Activated T-helper 1 cell treated with anti-CD3 and anti-CD28 coated beads, Interleukin-12 subunit alpha, Interleukin-12 subunit beta, Interleukin-2, Interleukin-4 antibody, amounts not matched to agents 30 ng/mL and 10 ng/mL and 1 ng/mL, durations not matched to agents 14 hours and 24 hours and 36 hours (primary cell): ENCODE results near the gene RNF181. TPM values are rescaled to one million over a fixed set of nuclear protein-coding genes. Genes with fewer than 3 reads are reported as not detected.
A peak's percentile ranks its signal among the peaks of the same experiment; 100 is the strongest.
"Not testable (repeated sequence)": the region's sequence is repeated elsewhere in the genome, so short reads cannot be mapped to it uniquely, and the experiment has no call there.

Experiments
- DNase-seq: peaks from one replicate; pipeline ENCODE4 v3.0.0; 2021; ENCODE audit warnings: low spot score
- H3K27ac Mint-ChIP-seq: one replicate; pipeline ENCODE4 v1.8.0; 2021; ENCODE audit warnings: mild to moderate bottlenecking, mixed read lengths
- H3K27me3 Mint-ChIP-seq: one replicate; pipeline ENCODE4 v1.8.0; 2022; ENCODE audit warnings: mild to moderate bottlenecking, moderate library complexity, mixed read lengths; ENCODE audit not compliant: insufficient read depth
- H3K36me3 Mint-ChIP-seq: one replicate; pipeline ENCODE4 v1.8.0; 2021; ENCODE audit warnings: low read depth, mixed read lengths
- H3K4me1 Mint-ChIP-seq: one replicate; pipeline ENCODE4 v1.8.0; 2021; ENCODE audit warnings: low read depth, mixed read lengths
- H3K4me3 Mint-ChIP-seq: one replicate; pipeline ENCODE4 v1.8.0; 2021; ENCODE audit warnings: mild to moderate bottlenecking, moderate library complexity, mixed read lengths
- H3K9me3 Mint-ChIP-seq: one replicate; pipeline ENCODE4 v1.8.0; 2021; ENCODE audit warnings: mixed read lengths
- intact Hi-C: fragments of 100-400 bp; cut with micrococcal nuclease; formaldehyde crosslinking; loops from one replicate; pipeline ENCODE4 v1.15.1; 2024
- total RNA-seq: library from RNA; stranded (reverse); gene quantifications from 2 replicates; pipeline ENCODE4 v1.2.3, GENCODE V29; 2022

RNF181 gene
- total RNA-seq, 1 donor from 2014 or later: 111 TPM

DNA sequence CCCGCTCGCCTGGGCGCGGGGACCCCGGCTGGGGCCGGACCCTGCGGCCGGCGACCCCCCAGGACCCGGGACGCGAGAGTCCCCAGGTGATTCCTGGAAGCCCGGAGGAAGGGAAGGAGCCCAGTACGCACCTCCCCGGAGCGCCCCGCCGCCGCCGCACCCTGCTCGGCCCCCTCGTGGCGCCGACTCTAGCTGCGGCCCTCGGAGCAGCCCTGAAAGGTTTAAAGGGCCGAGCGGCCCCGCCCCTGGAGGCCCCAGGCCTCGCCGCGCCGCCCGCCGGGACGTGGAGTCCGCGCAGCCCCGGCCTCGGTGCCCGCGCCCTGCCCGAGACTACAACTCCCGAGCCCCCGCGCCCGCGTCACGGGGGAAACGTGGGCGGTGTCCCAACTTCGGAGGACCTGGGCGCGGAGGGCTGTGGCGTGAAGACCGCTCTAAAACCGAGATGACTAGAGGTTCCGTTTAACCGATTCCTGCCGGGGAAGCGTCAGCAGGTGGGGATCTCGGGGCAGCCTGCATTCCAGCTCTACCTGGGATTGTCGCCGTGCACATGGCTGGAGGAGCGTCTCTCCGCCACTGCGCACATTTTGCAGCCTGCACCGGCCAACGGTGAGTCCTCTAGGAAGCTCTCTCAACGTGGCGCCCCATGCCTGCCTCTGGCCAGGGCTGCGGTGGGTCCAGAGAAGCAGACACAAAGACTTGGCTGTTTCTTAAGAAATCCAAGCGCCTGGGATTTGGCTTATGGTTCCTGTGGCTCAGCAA lies 7.1 kb downstream of the RNF181 start, which contains the start of gene TMEM150A:
TSS of gene TMEM150A (minus strand) at position 223 of the 759 bp plus-strand sequence. CDS start 750 bp downstream, outside the sequence.
- H3K36me3 Mint-ChIP-seq: peaks cover 13% of the 10 kb centered on the region
- no peaks in the 10 kb centered on the region for H3K27me3 Mint-ChIP-seq
- peak within 1 kb of the TSS; percentile 87 for H3K4me3 Mint-ChIP-seq
- H3K4me1 Mint-ChIP-seq: peaks cover 11% of the 10 kb centered on the region
- peak; percentile 80 for DNase-seq
- H3K27ac Mint-ChIP-seq: peak within 1 kb of the TSS; percentile 35
- no peaks in the 10 kb centered on the region for H3K9me3 Mint-ChIP-seq
- intact Hi-C loops: loop anchor here (1.0 to 2.0 kb wide), 7 partner anchors 7 to 184 kb away; partner anchors contain the start of genes GGCX, MAT2A, RNF181 and SH2D6

- H3K27ac Mint-ChIP-seq, H3K27me3 Mint-ChIP-seq, intact Hi-C loops, DNase-seq, H3K4me3 Mint-ChIP-seq, H3K9me3 Mint-ChIP-seq: not testable (repeated sequence)
- H3K4me1 Mint-ChIP-seq: peaks cover 17% of the 10 kb centered on the region
- peaks cover 21% of the 10 kb centered on the region for H3K36me3 Mint-ChIP-seq
Measured at GRCh38 chr2:85604133-85604444, 8.5 kb downstream of the RNF181 start.

DNA sequence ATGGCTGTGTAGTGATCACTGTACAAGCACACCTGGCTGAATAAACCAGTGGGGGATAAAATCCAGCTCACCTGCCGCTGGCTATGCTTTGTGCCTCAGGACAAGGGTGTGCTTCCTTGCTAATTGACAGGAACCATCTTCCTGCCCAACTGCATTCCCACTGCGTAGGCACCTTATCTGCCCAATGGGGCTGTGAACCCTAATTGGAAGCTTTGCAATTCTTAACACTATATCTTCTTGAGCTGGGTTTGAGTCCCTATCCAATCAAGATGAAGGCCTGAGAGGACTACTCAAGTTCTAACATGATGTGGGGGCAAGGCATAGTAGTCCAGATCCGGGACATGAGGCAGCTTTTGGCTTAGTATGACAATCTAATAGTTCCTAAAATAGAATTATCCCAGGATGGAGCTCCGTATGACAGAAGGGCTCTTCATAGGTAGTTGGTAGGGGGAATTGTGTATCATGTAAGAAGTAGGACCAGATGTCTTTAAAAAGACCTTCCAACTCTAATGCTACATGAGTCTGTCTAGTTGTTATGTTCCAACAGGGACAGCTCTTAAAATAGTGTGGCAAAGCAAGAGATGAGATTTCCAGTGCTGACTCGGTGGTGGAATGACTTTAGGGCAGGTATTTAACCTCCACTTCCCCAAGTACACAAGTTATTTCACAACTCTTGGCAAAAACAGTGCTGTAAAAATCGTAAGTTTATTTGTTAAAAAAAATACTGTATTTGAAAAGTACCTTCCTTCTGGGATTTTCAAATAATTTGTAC lies 9.2 kb downstream of the RNF181 start:
- peak overlapping the region; percentile 26 for H3K4me3 Mint-ChIP-seq
- peaks cover 22% of the 10 kb centered on the region for H3K36me3 Mint-ChIP-seq
- H3K27me3 Mint-ChIP-seq: no peaks in the 10 kb centered on the region
- H3K4me1 Mint-ChIP-seq: peaks cover 17% of the 10 kb centered on the region
- H3K27ac Mint-ChIP-seq: no peak overlapping the region
- H3K9me3 Mint-ChIP-seq: no peaks in the 10 kb centered on the region
- intact Hi-C loops: no loop called here
- no peak for DNase-seq

- H3K4me1 Mint-ChIP-seq: peaks cover 23% of the 10 kb centered on the region
- DNase-seq: no peak
- H3K9me3 Mint-ChIP-seq: no peaks in the 10 kb centered on the region
- H3K36me3 Mint-ChIP-seq: peaks cover 26% of the 10 kb centered on the region
- H3K27ac Mint-ChIP-seq: no peak overlapping the region
- H3K4me3 Mint-ChIP-seq: no peak overlapping the region
- no peaks in the 10 kb centered on the region for H3K27me3 Mint-ChIP-seq
- intact Hi-C loops: no loop called here
Measured at GRCh38 chr2:85605406-85606115, 10.0 kb downstream of the RNF181 start.

- DNase-seq: no peak
- Mint-ChIP-seq H3K27ac (no peak overlapping the region), H3K36me3 (peaks cover 26% of the 10 kb centered on the region), H3K4me1 (peaks cover 23% of the 10 kb centered on the region), H3K27me3 (no peaks in the 10 kb centered on the region), H3K4me3 (no peak overlapping the region), H3K9me3 (no peaks in the 10 kb centered on the region)
- intact Hi-C loops: no loop called here
Measured at GRCh38 chr2:85606116-85606455, 10.5 kb downstream of the RNF181 start.

- Mint-ChIP-seq H3K4me3 (no peak overlapping the region), H3K27ac (no peak overlapping the region), H3K36me3 (peaks cover 28% of the 10 kb centered on the region), H3K27me3 (no peaks in the 10 kb centered on the region), H3K9me3 (no peaks in the 10 kb centered on the region), H3K4me1 (peaks cover 23% of the 10 kb centered on the region)
- DNase-seq: no peak
- intact Hi-C loops: no loop called here
Measured at GRCh38 chr2:85607268-85608215, 12.0 kb downstream of the RNF181 start.

DNA sequence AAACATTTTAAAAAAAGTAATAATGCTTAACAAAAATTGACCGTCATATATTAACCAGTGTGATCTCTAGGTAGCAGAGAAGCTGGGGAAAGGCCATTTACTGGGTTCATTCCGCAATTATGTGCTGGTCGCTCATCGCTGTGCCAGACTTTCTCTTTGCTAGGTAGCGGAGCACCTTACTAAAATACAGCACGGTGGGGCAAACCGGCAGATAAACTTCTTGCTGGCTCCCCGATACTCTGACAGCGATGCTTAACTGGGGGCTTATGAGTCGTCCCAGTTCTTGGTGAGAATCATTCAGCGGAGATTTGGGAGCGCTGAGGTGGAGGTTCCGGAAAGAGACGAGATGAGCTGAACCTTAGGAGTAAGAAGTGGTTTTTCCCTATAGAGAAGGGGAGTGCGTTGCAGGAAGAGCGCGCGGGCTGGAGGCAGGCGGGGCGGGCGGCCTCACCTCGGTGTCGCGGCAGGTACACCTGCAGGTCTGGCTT lies 15.7 kb downstream of the RNF181 start:
- Mint-ChIP-seq H3K36me3 (peaks cover 22% of the 10 kb centered on the region), H3K27me3 (no peaks in the 10 kb centered on the region), H3K27ac (peak overlapping the region; percentile 89), H3K4me1 (peaks cover 12% of the 10 kb centered on the region), H3K4me3 (peak overlapping the region; percentile 98), H3K9me3 (no peaks in the 10 kb centered on the region)
- DNase-seq: no peak
- intact Hi-C loops: loop anchor here (1.0 to 10.0 kb wide), 2 partner anchors 9 to 834 kb away; partner anchors contain the start of genes KDM3A and TMEM150A

DNA sequence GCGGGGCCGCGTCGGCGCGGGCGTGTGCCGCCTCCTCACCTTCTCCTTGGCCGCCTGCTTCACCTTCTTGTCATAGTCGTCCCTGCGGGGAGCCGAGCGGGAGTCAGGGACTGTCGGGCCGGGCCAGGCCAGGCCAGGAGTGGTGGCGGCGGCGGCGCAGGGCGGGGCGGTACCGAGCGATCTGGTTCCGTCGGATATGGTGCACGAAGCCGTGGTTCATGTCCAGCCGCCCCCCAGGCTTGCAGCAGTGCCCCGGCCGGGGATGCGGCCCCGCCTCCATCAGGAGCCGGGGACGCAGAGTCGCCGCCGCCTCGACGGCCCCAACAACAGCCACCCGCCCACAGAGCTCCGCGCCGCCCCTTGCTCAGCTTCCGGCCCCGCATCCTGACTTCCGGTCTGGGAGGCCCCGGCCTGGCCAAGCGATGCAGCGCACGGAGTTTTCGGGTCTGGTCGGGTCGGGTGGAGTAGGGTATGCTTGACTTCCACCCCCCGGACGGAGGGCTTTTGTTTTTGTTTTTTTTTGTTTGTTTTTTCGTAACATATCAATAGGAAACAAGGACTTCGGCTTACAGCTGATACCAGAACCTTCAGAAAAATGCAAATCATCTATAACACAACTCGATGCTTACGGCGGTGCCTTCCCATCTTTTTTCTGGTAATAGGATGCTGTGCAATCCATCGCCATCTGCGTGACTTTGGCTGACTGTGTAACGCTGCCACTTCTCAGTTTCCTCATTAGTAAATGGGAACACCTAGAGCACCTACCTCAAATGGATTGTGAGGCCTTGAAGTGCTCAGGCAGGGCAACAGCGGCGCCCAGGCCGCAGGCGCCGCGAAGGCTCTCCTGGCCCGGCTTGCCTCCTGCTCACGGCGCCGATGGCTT lies 16.4 kb downstream of the RNF181 start, which contains the start of gene C2orf68:
TSS of gene C2orf68 (minus strand) at position 362 of the 883 bp plus-strand sequence. CDS start at position 280, 82 bp downstream.
- H3K36me3 Mint-ChIP-seq: peaks cover 19% of the 10 kb centered on the region
- no peaks in the 10 kb centered on the region for H3K27me3 Mint-ChIP-seq
- peak within 1 kb of the TSS; percentile 89 for H3K27ac Mint-ChIP-seq
- H3K9me3 Mint-ChIP-seq: no peaks in the 10 kb centered on the region
- DNase-seq: peak; percentile 86
- H3K4me1 Mint-ChIP-seq: peaks cover 12% of the 10 kb centered on the region
- intact Hi-C loops: loop anchor here (1.0 to 10.0 kb wide), 4 partner anchors 10 to 833 kb away; partner anchors contain the start of genes KDM3A, POLR1A, RNF181 and TMEM150A
- peak within 1 kb of the TSS; percentile 98 for H3K4me3 Mint-ChIP-seq

DNA sequence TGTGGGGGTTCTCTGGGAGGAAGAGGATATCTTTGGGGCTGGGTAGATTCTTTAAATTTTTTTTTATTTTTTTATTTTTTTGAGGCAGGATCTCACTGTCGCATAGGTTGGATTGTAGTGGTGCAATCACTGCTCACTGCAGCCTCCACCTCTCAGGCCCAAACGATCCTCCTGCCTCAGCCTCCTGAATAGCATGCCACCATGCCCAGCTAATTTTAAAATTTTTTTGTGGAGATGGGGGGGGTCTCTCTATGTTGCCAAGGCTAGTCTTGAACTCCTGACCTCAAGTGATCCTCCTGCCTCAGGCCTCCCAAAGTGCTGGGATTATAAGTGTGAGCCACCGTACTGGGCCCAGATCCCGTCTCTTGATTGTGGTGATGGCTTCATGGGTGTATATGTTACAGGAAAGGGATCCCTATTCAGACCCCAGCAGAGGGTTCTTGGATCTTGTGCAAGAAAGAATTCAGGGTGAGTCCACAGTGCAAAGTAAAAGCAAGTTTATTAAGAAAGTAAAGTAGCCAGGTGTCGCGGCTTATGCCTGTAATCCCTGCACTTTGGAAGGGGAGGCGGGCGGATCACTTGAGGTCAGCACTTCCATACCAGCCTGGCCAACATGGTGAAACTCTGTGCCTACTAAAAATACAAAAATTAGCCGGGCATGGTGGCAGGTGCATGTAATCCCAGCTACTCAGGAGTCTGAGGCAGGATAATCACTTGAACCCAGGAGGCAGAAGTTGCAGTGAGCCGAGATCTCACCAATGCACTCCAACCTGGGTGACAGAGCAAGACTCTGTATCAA lies 18.4 kb downstream of the RNF181 start:
- intact Hi-C loops: loop anchor here (10.0 kb wide), 1 partner anchor 831 kb away; the partner anchor contains the start of gene KDM3A
- no peak for DNase-seq
- Mint-ChIP-seq H3K4me1 (peaks cover 16% of the 10 kb centered on the region), H3K4me3 (peak overlapping the region; percentile 25), H3K36me3 (peaks cover 14% of the 10 kb centered on the region), H3K9me3 (no peaks in the 10 kb centered on the region), H3K27ac (no peak overlapping the region), H3K27me3 (no peaks in the 10 kb centered on the region)

DNA sequence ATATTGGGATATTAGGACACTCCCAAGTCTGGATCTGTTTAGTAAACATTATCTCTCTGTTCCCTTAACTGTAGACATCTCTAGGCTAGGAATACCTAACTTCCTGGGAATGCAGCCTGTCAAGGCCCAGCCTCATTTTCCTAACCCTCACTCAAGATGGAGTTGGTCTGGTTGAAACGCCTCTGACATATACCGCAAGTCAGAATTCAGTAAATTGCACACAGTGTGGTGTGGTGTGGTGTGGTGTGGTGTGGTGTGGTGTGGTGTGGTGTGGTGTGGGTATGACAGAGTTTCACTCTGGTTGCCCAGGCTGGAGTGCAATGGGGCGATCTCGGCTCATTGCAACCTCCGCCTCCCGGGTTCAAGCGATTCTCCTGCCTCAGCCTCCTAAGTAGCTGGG lies 19.2 kb downstream of the RNF181 start:
- DNase-seq, H3K9me3 Mint-ChIP-seq, H3K27me3 Mint-ChIP-seq: not testable (repeated sequence)
- H3K4me1 Mint-ChIP-seq: peaks cover 21% of the 10 kb centered on the region
- peaks cover 18% of the 10 kb centered on the region for H3K36me3 Mint-ChIP-seq
- H3K27ac Mint-ChIP-seq: peak overlapping the region; percentile 48
- intact Hi-C loops: loop anchor here (5.0 to 10.0 kb wide), 2 partner anchors 583 to 830 kb away; partner anchors contain the start of genes IMMT, KDM3A and MRPL35
- peak overlapping the region; percentile 96 for H3K4me3 Mint-ChIP-seq
